ENCODE results near the gene LDB3. TPM values are rescaled to one million over a fixed set of nuclear protein-coding genes. Genes with fewer than 3 reads are reported as not detected.

The LDB3 gene
- total RNA-seq, 1 experiment from 2014 or later = 0.20 TPM

DNA sequence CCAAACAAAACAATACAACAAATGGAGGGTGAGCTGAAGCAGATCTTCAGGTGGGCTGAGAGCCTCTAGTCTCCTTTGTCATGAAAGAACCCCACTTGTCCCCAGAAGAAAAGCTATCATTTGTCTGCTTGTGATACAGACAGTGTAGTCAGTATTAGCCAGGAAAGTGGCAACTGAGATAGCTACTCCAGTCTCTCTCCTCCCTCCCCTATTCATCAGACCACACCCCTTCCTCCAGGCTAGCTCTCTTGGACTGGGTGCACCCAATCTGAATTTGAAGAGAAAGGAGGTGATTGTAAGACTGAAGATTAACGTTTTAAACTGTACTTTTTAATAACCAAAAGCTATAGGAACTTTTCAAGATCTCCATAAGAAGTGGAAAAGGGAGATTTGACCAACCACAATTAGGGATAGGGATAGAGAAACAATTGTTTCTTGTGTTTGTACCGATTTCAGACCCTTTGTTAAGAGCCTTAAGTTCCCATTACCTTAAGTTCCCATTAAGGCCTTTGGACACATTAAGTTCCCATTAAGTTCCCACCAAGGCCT lies 102.2 kb downstream of the LDB3 start:
- ChIA-PET CTCF (interaction anchor here (0.9 to 1.1 kb wide), 2 partner anchors 13 to 24 kb away, joined by 3 to 4 read pairs; no protein-coding TSS in a partner anchor), RAD21 (ENCODE audit: low non-redundant PET in 1 of 2, low total read pairs in 2 of 2, uncharacterized antibody in 2 of 2, unreplicated experiment in 2 of 2) (no interaction called here), POLR2A (no interaction called here)
- H2AFZ ChIP-seq (ENCODE audit: low read depth, low read length, poor library complexity, severe bottlenecking) = no peak overlapping the region
- intact Hi-C loops (cut with micrococcal nuclease) = no loop called here
- no peaks in the 10 kb centered on the region for H3K9me2 ChIP-seq (ENCODE audit: insufficient read depth)
- H3K79me2 ChIP-seq (ENCODE audit: insufficient read depth, low read length) = peaks cover 86% of the 10 kb centered on the region
- H3K27me3 ChIP-seq (ENCODE audit: insufficient read depth, low read length) = no peaks in the 10 kb centered on the region
- no peak overlapping the region for H3K9ac ChIP-seq (ENCODE audit: low read length)
- H3K9me3 ChIP-seq (ENCODE audit: control insufficient read depth in 1 of 2, insufficient read depth in 1 of 2, low read depth in 1 of 2, low read length in 2 of 2) = no peaks in the 10 kb centered on the region
- TF ChIP-seq SRF (IDR thresholded peaks at IDR 0.05; ENCODE audit: low read depth) = no peak
- TF ChIP-seq CTCF (IDR thresholded peaks at IDR 0.05 in 2 of 3, conservative IDR thresholded peaks at IDR 0.05 in 1 of 3; ENCODE audit: borderline replicate concordance in 1 of 3, insufficient read depth in 1 of 3, low read depth in 2 of 3, low read length in 2 of 3) = no peak
- TF ChIP-seq POLR2A (IDR thresholded peaks at IDR 0.05; ENCODE audit: borderline replicate concordance, extremely low read depth, insufficient read depth, insufficient read length) = no peak
- TF ChIP-seq SIN3A (IDR thresholded peaks at IDR 0.05; ENCODE audit: low read depth) = no peak
- TF ChIP-seq CBX3 (IDR thresholded peaks at IDR 0.05; ENCODE audit: low read depth) = no peak
- no peak for TF ChIP-seq FOSL1 (IDR thresholded peaks at IDR 0.05; ENCODE audit: low read depth)
- no peak for TF ChIP-seq EZH2 (IDR thresholded peaks at IDR 0.05)
- no peak for TF ChIP-seq ZNF274 (IDR thresholded peaks at IDR 0.05; ENCODE audit: low read depth, low read length)
- TF ChIP-seq EGR1 (IDR thresholded peaks at IDR 0.05; ENCODE audit: low read depth) = no peak
- no peak for TF ChIP-seq MAX (IDR thresholded peaks at IDR 0.05)
- no peak for TF ChIP-seq TCF7L2 (IDR thresholded peaks at IDR 0.05; ENCODE audit: borderline replicate concordance, extremely low read depth, insufficient read depth, insufficient read length)
- TF ChIP-seq ZFX (IDR thresholded peaks at IDR 0.05) = no peak
- TF ChIP-seq EZH2phosphoT487 (IDR thresholded peaks at IDR 0.05; ENCODE audit: borderline replicate concordance) = no peak
- TF ChIP-seq, protein P1, sequence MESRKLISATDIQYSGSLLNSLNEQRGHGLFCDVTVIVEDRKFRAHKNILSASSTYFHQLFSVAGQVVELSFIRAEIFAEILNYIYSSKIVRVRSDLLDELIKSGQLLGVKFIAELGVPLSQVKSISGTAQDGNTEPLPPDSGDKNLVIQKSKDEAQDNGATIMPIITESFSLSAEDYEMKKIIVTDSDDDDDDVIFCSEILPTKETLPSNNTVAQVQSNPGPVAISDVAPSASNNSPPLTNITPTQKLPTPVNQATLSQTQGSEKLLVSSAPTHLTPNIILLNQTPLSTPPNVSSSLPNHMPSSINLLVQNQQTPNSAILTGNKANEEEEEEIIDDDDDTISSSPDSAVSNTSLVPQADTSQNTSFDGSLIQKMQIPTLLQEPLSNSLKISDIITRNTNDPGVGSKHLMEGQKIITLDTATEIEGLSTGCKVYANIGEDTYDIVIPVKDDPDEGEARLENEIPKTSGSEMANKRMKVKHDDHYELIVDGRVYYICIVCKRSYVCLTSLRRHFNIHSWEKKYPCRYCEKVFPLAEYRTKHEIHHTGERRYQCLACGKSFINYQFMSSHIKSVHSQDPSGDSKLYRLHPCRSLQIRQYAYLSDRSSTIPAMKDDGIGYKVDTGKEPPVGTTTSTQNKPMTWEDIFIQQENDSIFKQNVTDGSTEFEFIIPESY (IDR thresholded peaks at IDR 0.05; ENCODE audit: extremely low read depth, insufficient replicate concordance, low read length) = no peak
- no peak for TF ChIP-seq SP1 (IDR thresholded peaks at IDR 0.05; ENCODE audit: low read depth)
- no peak for TF ChIP-seq ATF3 (IDR thresholded peaks at IDR 0.05)
- no peak for TF ChIP-seq CEBPB (IDR thresholded peaks at IDR 0.05; ENCODE audit: low read depth)
- TF ChIP-seq RAD21 (IDR thresholded peaks at IDR 0.05; ENCODE audit: low read depth) = no peak
- TF ChIP-seq ELF1 (IDR thresholded peaks at IDR 0.05; ENCODE audit: borderline replicate concordance, low read depth) = no peak
- no peak overlapping the region for H3K27ac ChIP-seq (ENCODE audit: low read depth, low read length)
- BruUV-seq (replicated peaks) = no TSS peak
- H4K20me1 ChIP-seq (ENCODE audit: insufficient read depth) = no peaks in the 10 kb centered on the region
- no peak overlapping the region for H3K4me2 ChIP-seq (ENCODE audit: low read length)
- H3K36me3 ChIP-seq (ENCODE audit: control insufficient read depth in 1 of 2, insufficient read depth in 2 of 2, low read length in 2 of 2) = no peaks in the 10 kb centered on the region
- DNase-seq (ENCODE audit: low read depth, low spot score) (no peak), ATAC-seq (peak; percentile 70; the same call in 1 of the 2 replicates)
- H3K4me3 ChIP-seq (replicated peaks in 1 of 2; ENCODE audit: low read depth in 1 of 2, low read length in 2 of 2) = no peak overlapping the region
- H3K4me1 ChIP-seq (ENCODE audit: control insufficient read depth in 1 of 2, insufficient read depth in 2 of 2, low read length in 2 of 2) = peaks cover 2 to 10% of the 10 kb centered on the region in 2 experiments; a peak in 2 of 4 replicates

Measured in HCT116 (cell line).